Naive thymus-derived CD4-positive, alpha-beta T cell (primary cell): ENCODE results near the gene TCF7. TPM values are rescaled to one million over a fixed set of nuclear protein-coding genes. Genes with fewer than 3 reads are reported as not detected.

ENCODE experiments used
- ATAC-seq: fragments of 150-1000 bp; cut with Tn5 transposase; 2 replicates; pipeline ENCODE4 v1.10.0; 2021; ENCODE audit warnings: mild to moderate bottlenecking, moderate library complexity
- CTCF ChIA-PET: fragments of 350-600 bp; sonication (Branson Sonifier 250); formaldehyde crosslinking; loops from one replicate; lab custom pipeline; 2021; ENCODE audit warnings: antibody characterized with exemption; lab: Charles Lee
- POLR2A ChIA-PET: fragments of 350-600 bp; sonication (Branson Sonifier 250); formaldehyde crosslinking; loops from one replicate; lab custom pipeline; 2021; ENCODE audit warnings: antibody characterized with exemption, inconsistent platforms; lab: Charles Lee
- DNase-seq, 9 donors: peaks; one replicate each; pipeline versions ENCODE4 v3.0.0 to v3.0.0-alpha.2; 2020 to 2022; ENCODE audit warnings: mixed read lengths in 1 of 9
- H3K27ac ChIP-seq: one replicate; pipeline ENCODE4 v1.7.0; 2013; ENCODE audit warnings: mild to moderate bottlenecking, low read depth, low read length, moderate library complexity
- H3K27me3 ChIP-seq, 2 donors: one replicate each; pipeline ENCODE4 v1.7.0; 2013; ENCODE audit warnings: low read length in 2 of 2, mild to moderate bottlenecking in 2 of 2, moderate library complexity in 2 of 2; ENCODE audit not compliant: control insufficient read depth in 2 of 2, insufficient read depth in 2 of 2
- H3K36me3 ChIP-seq, 3 experiments: 1 replicate in 2 of 3; 2 replicates in 1 of 3; pipeline ENCODE4 v1.7.0; 2013; ENCODE audit warnings: low read length in 3 of 3, mild to moderate bottlenecking in 3 of 3, moderate library complexity in 1 of 3; ENCODE audit not compliant: insufficient read depth in 3 of 3, control insufficient read depth in 2 of 3
- H3K4me1 ChIP-seq, 2 donors: one replicate each; pipeline ENCODE4 v1.7.0; 2013; ENCODE audit warnings: low read length in 2 of 2, mild to moderate bottlenecking in 2 of 2, moderate library complexity in 1 of 2; ENCODE audit not compliant: control insufficient read depth in 2 of 2, insufficient read depth in 2 of 2
- H3K4me3 ChIP-seq: 2 replicates; pipeline ENCODE4 v1.7.0; 2013; ENCODE audit warnings: mild to moderate bottlenecking, low read length
- H3K9me3 ChIP-seq, 3 experiments: 1 replicate in 2 of 3; 2 replicates in 1 of 3; pipeline ENCODE4 v1.7.0; 2013; ENCODE audit warnings: low read length in 3 of 3; ENCODE audit not compliant: control insufficient read depth in 2 of 3
- H3K27ac Mint-ChIP-seq, 9 donors: one replicate each; pipeline ENCODE4 v1.8.0; 2020 to 2022; ENCODE audit warnings: mixed read lengths in 9 of 9, mild to moderate bottlenecking in 8 of 9, moderate library complexity in 5 of 9, inconsistent platforms in 2 of 9
- H3K27me3 Mint-ChIP-seq, 5 donors: one replicate each; pipeline ENCODE4 v1.8.0; 2021 to 2022; ENCODE audit warnings: mixed read lengths in 5 of 5, mild to moderate bottlenecking in 1 of 5
- H3K36me3 Mint-ChIP-seq, 5 donors: one replicate each; pipeline ENCODE4 v1.8.0; 2020 to 2022; ENCODE audit warnings: mixed read lengths in 5 of 5, mild to moderate bottlenecking in 3 of 5, inconsistent platforms in 1 of 5
- H3K4me1 Mint-ChIP-seq, 7 donors: one replicate each; pipeline ENCODE4 v1.8.0; 2020 to 2022; ENCODE audit warnings: mixed read lengths in 7 of 7, mild to moderate bottlenecking in 3 of 7, inconsistent platforms in 1 of 7
- H3K4me3 Mint-ChIP-seq, 10 donors: one replicate each; pipeline ENCODE4 v1.8.0; 2020 to 2022; ENCODE audit warnings: mild to moderate bottlenecking in 10 of 10, mixed read lengths in 10 of 10, moderate library complexity in 6 of 10, inconsistent platforms in 2 of 10
- H3K9me3 Mint-ChIP-seq, 11 donors: one replicate each; pipeline ENCODE4 v1.8.0; 2020 to 2022; ENCODE audit warnings: mixed read lengths in 11 of 11, mild to moderate bottlenecking in 4 of 11, inconsistent platforms in 1 of 11, moderate library complexity in 1 of 11
- intact Hi-C, 2 donors: fragments of 100-400 bp; cut with micrococcal nuclease; formaldehyde crosslinking; loops; one replicate each; pipeline ENCODE4 v1.15.1; 2023
- polyA plus RNA-seq, 2 donors: library from polyadenylated mRNA; unstranded; fragments of 300-500 nt; fragmentation: Illumina TruSeq; gene quantifications; one replicate each; pipeline ENCODE4 v1.2.3, GENCODE V29; 2021
- total RNA-seq, 6 experiments: library from RNA in 5 of 6; stranded (reverse) in 5 of 6; gene quantifications; 1 replicate in 5 of 6; 2 replicates in 1 of 6; pipeline ENCODE4 v1.2.3 and lab custom pipeline; 2021 to 2026

TCF7 gene
- total and polyA plus RNA-seq, 7 experiments from 2014 or later = 203 to 1,066 (median 560) TPM

DNA sequence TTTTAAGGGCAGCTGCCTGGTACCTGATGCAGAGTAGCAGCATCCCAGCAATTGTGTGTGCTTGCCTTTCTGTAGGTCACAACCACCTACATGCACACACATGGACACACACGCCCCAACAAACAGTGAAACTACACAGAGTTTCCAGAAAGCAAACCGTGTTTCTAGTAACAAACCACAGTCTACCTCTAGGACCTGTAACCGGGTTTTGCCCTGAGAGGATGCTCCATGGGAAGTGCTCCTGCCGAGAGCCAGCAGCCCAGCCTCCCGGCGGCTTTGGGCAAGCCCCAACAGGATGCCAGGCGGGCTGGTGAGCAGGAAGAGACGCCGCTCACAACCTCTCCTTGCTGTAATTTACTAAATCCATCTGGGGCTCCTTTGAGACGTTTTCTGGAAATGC lies 4.1 kb upstream of the TCF7 start:
- ATAC-seq = no peak
- Mint-ChIP-seq H3K4me1 (peaks cover 40 to 73% (median 66%) of the 10 kb centered on the region in 7 donors), H3K4me3 (peak overlapping the region; percentile 49 to 99 (median 96)), H3K27me3 (peaks cover 0 to 38% (median 0%) of the 10 kb centered on the region in 5 donors), H3K27ac (peak overlapping the region; percentile 65 to 98 (median 88)), H3K36me3 (peaks cover 0 to 4% (median 0%) of the 10 kb centered on the region in 5 donors), H3K9me3 (no peaks in the 10 kb centered on the region)
- peak in 1 of 9 donors; percentile 46 for DNase-seq
- H3K9me3 ChIP-seq = no peaks in the 10 kb centered on the region
- peak overlapping the region; percentile 97 for H3K27ac ChIP-seq
- H3K36me3 ChIP-seq = peaks cover 0 to 3% (median 0%) of the 10 kb centered on the region in 3 experiments
- peak overlapping the region; percentile 17 for H3K4me3 ChIP-seq
- CTCF ChIA-PET = interaction anchor here (1.0 to 17.6 kb wide), 5 partner anchors 11 to 70 kb away, joined by 4 to 394 read pairs (median 9); no protein-coding TSS in a partner anchor
- POLR2A ChIA-PET = interaction anchor here (0.5 to 48.2 kb wide), 3 partner anchors 35 to 65 kb away, joined by 3 to 1333 read pairs (median 191); no protein-coding TSS in a partner anchor
- H3K27me3 ChIP-seq = no peaks in the 10 kb centered on the region
- intact Hi-C loops = loop anchor here in 1 of 2 donors (5.0 kb wide), 1 partner anchor 117 kb away; the partner anchor contains the start of gene PPP2CA
- H3K4me1 ChIP-seq = peaks cover 52 to 68% of the 10 kb centered on the region in 2 donors

DNA sequence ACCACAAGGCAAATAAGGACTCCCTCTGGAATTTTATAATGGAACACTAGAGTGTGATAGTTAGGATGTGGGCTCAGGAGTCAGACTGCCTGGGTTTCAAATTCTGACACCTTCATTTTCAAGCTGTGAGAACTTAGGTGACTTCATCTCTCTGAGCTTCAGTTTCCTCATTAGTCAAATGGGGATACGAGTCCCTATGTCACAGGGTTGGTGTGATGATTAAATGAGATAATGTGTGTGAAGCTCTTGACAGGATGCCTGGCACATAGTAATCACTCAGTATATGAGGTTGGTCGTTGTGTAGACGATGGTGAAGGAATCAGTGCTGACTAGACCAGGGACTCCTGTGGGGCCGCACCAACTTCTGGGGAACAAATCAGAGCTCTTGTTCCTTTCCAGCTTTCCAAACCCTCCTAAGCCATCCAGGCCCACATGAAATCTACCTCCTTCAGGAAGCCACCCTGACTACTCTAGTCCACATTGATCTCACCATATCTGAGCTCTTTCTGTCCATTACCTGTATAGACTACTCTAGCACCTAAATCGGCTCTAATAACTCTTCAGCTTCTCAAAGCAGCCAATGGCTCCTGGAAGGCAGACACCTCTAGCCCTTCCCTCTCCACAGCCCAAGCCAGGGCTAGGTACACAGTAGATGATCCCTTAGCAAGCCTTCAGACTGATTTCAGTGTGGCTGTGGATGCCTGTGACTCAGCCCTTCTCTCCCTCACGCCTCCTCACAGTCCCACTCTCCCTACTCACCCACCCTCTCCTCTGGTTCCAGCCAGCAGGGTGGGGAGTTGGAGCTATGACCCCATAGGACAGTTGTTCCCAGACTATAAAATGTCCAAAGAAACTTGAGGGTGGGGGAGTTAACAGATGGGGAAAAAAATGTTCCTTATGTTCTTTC lies 2.5 kb upstream of the TCF7 start:
- H3K4me3 Mint-ChIP-seq = peak overlapping the region; percentile 61 to 99 (median 97)
- Histone ChIP-seq H3K27ac (peak overlapping the region; percentile 97), H3K9me3 (no peaks in the 10 kb centered on the region), H3K4me3 (peak overlapping the region; percentile 93), H3K36me3 (peaks cover 4 to 19% (median 14%) of the 10 kb centered on the region in 3 experiments), H3K4me1 (peaks cover 50 to 55% of the 10 kb centered on the region in 2 donors), H3K27me3 (no peaks in the 10 kb centered on the region)
- ATAC-seq (peak; percentile 20), DNase-seq (peak in 4 of 9 donors; percentile 49 to 72 (median 55))
- H3K36me3 Mint-ChIP-seq = peaks cover 6 to 19% (median 14%) of the 10 kb centered on the region in 5 donors
- intact Hi-C loops = loop anchor here (1.0 to 5.0 kb wide), 3 partner anchors 26 to 115 kb away; partner anchors contain the start of genes PPP2CA (in 1 of the 2) and VDAC1 (in 1 of the 2)
- H3K27me3 Mint-ChIP-seq = peaks cover 0 to 47% (median 0%) of the 10 kb centered on the region in 5 donors
- H3K4me1 Mint-ChIP-seq = peaks cover 35 to 69% (median 53%) of the 10 kb centered on the region in 7 donors
- peak overlapping the region; percentile 65 to 98 (median 88) for H3K27ac Mint-ChIP-seq
- POLR2A ChIA-PET = interaction anchor here (0.6 to 48.2 kb wide), 12 partner anchors 37 to 228 kb away, joined by 3 to 1333 read pairs (median 4); partner anchors contain the start of gene PPP2CA
- CTCF ChIA-PET = interaction anchor here (0.5 to 17.6 kb wide), 17 partner anchors 10 to 567 kb away, joined by 3 to 394 read pairs (median 5); no protein-coding TSS in a partner anchor
- peaks cover 0 to 2% (median 0%) of the 10 kb centered on the region in 11 donors for H3K9me3 Mint-ChIP-seq

DNA sequence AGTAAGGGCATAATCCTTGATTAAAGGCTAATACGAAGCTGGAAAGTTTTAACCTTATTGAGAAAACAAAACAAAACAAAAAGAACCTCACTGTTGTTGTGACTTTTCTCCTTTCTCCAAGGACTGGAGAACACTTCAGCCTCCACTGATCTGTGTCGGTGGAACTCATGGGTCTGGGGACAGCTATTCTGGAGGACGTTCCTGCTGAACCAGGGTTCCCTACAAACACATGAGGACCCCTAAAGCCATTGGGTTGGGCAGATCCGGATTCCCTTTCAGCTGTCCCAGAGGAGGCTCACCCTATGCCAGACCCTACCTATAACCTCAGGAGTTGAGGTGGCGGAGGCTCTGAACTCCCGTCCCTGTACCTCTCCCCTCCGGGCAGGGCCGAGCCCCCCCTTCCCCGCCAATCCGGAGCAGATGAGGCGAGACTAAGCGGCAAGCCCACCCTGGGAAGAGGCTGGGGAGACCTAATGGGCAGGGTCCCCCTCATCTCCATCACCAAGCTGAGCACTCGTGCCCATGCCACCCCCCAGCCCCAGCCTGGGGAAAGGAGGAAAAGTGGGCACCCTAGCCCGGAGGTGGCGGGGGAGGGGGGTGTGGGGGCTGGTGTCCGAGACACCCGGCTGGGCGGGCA lies 1.6 kb upstream of the TCF7 start:
- peaks cover 12 to 28% (median 23%) of the 10 kb centered on the region in 5 donors for H3K36me3 Mint-ChIP-seq
- Histone ChIP-seq H3K36me3 (peaks cover 4 to 28% (median 22%) of the 10 kb centered on the region in 3 experiments), H3K27ac (peak overlapping the region; percentile 97), H3K4me1 (peaks cover 46 to 53% of the 10 kb centered on the region in 2 donors), H3K9me3 (no peaks in the 10 kb centered on the region), H3K4me3 (peak overlapping the region; percentile 93), H3K27me3 (no peaks in the 10 kb centered on the region)
- peak overlapping the region; percentile 61 to 99 (median 97) for H3K4me3 Mint-ChIP-seq
- POLR2A ChIA-PET = interaction anchor here (0.6 to 48.2 kb wide), 9 partner anchors 38 to 113 kb away, joined by 3 to 1333 read pairs (median 5); partner anchors contain the start of gene PPP2CA
- H3K9me3 Mint-ChIP-seq = peaks cover 0 to 2% (median 0%) of the 10 kb centered on the region in 11 donors
- ATAC-seq (no peak), DNase-seq (peak in 1 of 9 donors; percentile 12)
- H3K27me3 Mint-ChIP-seq = peaks cover 0 to 42% (median 0%) of the 10 kb centered on the region in 5 donors
- CTCF ChIA-PET = interaction anchor here (0.6 to 17.6 kb wide), 8 partner anchors 9 to 176 kb away, joined by 3 to 394 read pairs (median 4); no protein-coding TSS in a partner anchor
- H3K27ac Mint-ChIP-seq = peak overlapping the region; percentile 65 to 98 (median 96)
- peaks cover 32 to 69% (median 44%) of the 10 kb centered on the region in 7 donors for H3K4me1 Mint-ChIP-seq
- intact Hi-C loops = loop anchor here (1.0 to 5.0 kb wide), 2 partner anchors 109 to 114 kb away; partner anchors contain the start of genes PPP2CA (in 1 of the 2) and VDAC1 (in 1 of the 2)

DNA sequence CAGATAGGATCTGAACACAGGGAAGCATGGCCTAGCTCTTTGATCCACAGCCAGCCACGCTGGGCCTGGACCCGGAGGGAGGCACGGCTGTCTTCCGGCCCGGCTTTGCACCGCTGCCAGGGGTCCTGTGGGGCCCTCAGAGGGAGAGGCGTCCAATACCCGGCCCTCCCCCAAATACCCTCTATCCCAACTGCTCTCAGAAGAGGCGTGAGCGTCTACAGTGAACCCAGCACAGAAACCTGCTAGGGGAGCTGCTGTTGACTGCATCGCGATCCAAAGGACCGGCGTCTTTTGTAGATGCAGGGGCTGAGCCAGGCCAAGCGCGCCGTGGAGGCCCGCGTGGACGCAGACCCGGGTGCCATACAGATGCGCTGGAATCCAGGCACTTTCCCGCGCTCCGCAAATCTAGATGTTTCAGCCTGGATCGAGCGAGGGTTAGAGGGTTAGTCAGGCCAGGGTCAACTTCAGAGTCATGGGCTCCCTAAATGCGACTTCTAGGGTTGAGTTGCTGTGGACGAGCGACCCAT lies 1.1 kb upstream of the TCF7 start:
- peaks cover 0 to 2% (median 0%) of the 10 kb centered on the region in 11 donors for H3K9me3 Mint-ChIP-seq
- ChIA-PET CTCF (interaction anchor here (0.9 to 17.6 kb wide), 4 partner anchors 23 to 73 kb away, joined by 3 to 394 read pairs (median 34); no protein-coding TSS in a partner anchor), POLR2A (interaction anchor here (0.7 to 48.2 kb wide), 6 partner anchors 39 to 792 kb away, joined by 4 to 1333 read pairs (median 14); partner anchors contain the start of genes PCBD2 and PPP2CA)
- H3K36me3 Mint-ChIP-seq = peaks cover 13 to 32% (median 29%) of the 10 kb centered on the region in 5 donors
- intact Hi-C loops = loop anchor here in 1 of 2 donors (5.0 kb wide), 1 partner anchor 114 kb away; the partner anchor contains the start of gene PPP2CA
- peak overlapping the region; percentile 85 to 98 (median 97) for H3K27ac Mint-ChIP-seq
- H3K27ac ChIP-seq = peak overlapping the region; percentile 97
- no peak for DNase-seq
- H3K4me1 Mint-ChIP-seq = peaks cover 32 to 65% (median 38%) of the 10 kb centered on the region in 7 donors
- peaks cover 0 to 39% (median 0%) of the 10 kb centered on the region in 5 donors for H3K27me3 Mint-ChIP-seq
- no peak for ATAC-seq
- peak overlapping the region; percentile 93 for H3K4me3 ChIP-seq
- peaks cover 40 to 58% of the 10 kb centered on the region in 2 donors for H3K4me1 ChIP-seq
- H3K36me3 ChIP-seq = peaks cover 4 to 34% (median 28%) of the 10 kb centered on the region in 3 experiments
- no peaks in the 10 kb centered on the region for H3K9me3 ChIP-seq
- H3K27me3 ChIP-seq = no peaks in the 10 kb centered on the region
- peak overlapping the region; percentile 78 to 99 (median 97) for H3K4me3 Mint-ChIP-seq
